Amniotic epithelial cell (primary cell): ENCODE measurements around the gene CFAP100.
A peak's percentile ranks its signal among the peaks of the same experiment; 100 is the strongest.

Source experiments
- DNase-seq: peaks from one replicate; pipeline ENCODE4 v3.0.0-alpha.2; 2010; ENCODE audit warnings: low read depth

CFAP100 gene

DNA sequence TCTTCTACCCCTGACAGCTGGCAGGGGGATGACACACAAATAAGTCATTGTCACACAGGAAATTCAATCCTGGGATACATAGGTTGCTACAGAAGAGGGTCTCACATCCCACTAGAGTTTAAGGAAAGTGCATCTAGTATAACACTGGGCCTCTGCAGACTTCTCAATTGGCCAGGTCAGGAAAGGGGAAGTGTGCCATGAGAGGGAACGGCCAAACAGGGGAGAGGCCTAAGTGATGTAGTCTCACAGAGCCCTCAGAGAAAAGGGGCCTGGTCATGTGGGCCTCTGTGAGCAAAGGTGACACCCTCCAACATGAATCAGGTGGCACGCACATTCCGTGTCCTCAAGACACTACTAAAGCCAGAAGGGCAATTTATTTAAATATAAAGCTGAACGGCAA lies 69.8 kb downstream of the CFAP100 start:
- no peak for DNase-seq

DNA sequence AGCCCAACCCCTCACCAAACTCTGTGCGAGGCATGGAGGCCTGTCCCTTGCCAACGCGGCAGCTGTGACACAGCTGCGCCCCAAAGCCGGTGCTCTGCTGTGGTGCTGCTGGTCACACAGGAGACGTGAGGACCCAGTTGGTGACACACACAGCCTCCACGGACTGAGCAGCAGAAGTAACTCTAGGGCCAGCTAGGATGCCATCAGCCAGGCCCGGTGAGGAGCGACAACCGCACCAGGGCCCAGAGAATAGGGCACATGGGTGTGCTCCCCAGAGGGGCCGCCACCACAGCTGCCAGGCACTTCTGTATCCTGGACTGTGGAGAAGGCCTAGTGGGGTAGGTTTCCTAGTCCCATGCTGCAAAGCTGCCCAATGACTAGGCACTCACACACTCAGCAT lies 70.3 kb downstream of the CFAP100 start:
- DNase-seq = no peak

DNA sequence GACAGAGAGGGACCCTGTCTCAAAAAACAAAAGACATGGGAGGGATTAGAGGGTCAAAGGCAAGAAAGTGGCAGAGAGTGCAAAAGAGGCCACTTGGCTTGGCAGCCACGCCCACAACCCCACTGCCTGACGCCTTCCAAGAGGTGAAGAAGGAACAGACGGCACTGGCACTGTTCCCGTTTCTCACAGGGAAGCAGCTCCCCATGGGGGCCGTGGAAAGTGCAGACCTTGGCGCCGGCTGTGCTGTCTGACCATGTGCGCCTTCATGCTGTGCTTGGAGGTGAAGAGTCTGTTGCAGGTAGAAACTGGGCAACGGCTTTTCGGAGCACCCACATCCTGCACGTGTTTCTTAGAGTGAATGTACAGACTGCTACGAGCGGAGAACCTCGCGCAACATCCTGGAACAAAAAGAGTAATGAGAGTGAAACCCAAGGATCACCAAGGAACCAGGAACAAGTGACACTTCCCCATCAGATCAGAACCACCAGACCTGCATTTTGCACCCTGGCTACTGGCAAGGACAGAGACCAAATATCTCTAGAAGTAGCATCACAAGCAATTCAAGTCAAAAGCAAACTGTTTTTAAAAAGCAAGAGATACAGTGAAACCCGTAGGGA lies 71.3 kb downstream of the CFAP100 start:
- no peak for DNase-seq

DNA sequence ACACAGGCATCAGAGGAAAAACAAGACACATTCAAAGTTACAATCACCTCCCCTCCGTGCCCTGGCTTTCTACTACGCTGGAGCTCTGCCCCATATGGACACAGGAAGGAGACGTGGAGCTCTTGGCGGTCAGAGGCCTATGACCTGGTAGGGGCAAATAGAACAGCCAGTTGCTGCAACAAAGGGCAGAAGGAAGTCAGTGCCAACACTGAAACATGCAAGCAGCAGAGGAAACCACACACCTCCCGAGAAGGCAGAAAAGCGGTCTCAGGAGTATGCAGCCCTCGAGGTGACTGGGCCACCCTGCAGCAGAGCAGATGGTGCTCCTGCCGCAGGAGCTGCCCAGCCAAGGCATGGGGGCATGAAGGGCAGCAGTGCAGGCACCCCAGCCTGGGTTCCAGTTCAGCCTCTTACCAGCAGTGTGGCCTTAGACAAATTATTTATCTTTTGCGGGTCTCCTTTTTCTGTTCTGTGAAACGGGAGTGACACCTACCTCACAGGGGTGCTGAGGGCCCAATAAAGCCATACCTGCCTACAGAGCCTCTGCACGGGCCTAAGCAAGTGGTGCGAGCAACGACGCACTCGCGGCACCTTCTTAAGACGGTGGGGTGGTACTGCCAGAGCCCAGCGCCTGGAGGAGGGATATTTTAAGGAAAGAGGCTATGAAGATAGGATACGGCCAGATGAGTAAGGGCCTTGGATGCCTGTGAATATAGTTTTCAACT lies 72.3 kb downstream of the CFAP100 start:
- DNase-seq = no peak

DNA sequence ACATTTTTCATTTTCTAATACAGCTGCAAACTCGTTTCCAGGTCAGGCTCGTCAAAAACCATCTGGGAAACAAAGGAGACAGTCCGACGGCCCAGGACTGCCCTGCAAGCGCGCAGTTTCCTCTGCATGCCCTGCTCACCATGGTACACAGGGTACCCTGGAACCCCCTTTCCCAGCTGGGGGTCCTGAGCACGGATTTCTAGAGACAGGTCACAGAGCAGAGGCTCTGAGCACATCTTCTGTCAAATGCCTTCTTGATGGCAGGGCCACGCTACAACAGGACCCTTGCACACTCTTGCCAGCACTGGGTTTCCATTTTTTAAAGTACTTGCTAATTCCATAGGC lies 72.9 kb downstream of the CFAP100 start:
- no peak for DNase-seq

DNA sequence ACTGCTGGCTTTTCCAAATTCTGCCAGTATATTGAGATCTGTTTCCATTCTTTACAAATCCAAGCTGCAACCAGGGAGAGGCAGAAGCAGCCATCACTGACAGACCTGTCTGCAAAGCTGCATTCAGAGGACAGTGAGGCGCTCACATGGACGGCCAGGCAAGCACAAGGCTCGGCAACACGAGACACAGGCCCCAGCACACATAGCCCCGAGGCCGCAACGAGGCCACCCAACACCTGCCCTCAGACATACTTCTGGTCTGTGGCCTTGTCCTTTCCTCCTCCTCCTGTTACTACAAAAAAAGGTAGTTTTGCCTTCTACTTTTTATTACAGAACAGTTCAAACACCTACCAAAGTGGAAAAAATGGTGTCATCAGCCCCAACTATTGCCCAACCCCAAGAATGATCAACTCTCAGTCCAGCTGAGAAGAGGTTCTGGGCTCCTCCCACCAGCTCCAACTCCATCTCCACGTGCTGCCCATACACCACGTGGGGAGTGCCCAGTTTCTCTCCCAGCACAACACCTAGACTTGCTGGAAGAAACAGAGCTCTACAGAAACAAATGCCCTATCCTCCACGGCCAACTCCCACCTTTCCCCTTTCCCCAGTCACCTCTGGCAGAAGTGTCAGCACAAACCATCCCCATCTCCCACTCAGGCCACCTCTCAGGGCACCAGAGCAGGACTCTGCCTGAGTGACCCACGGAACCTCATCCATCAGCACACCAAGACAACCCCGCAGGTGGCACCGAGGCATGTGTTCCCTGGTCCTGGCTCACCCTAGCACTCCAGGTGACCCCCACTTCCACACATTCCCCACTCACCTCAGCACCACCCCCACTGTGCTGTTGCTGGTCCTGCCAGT lies 73.6 kb downstream of the CFAP100 start:
- peak; percentile 59 for DNase-seq

DNA sequence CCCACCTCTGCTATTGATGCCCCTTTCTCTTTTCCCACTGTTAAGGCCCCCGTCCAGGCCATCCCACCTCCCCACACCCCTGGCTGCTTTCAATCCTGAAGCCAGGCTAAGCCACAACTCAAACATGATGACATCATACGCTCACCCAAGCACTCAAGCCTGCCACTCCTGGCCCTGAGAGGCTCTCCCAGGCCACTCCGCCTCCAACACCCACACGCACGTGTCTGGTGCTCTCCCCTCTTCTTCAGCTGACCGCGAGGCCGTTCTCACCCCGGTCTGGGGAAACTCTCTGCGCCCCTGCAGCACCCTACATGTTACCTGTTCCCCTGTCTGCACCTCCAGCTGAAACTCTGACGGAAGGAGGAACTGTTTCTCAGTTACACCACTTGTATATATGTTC lies 74.8 kb downstream of the CFAP100 start:
- DNase-seq = no peak

DNA sequence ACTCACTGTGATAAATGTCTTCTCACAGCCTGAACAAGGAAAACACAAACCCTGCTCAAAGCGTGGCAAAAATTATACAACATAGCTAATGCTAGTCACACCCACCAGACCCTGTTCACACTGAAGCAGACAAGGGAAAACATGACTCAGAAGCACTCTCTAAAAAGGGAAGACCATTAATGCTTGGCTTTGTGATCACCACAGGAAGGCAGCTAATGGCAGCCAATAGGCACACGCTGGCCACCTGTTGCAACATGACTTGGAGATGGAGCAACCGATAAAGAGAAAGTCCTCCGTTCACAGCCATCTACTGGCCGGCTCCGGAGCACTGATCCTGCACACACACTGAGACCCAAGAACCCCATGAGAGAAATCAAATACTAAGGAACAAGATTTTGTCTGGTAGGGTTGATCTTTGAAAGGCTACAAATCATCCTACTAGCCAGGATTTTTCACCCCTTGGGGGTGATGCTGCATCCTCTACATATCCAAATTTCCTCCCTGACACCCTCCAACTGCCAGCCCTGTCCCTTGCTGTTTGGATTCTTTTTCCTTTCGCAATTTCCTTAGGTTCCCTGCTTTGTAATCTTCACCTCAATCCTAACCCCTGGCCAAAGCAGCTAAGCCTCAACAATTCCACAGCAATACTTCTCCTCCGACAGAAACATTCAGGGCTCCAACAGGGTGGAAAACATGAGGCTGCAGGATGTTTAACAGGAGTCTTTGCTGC lies 77.7 kb downstream of the CFAP100 start:
- peak; percentile 92 for DNase-seq

DNA sequence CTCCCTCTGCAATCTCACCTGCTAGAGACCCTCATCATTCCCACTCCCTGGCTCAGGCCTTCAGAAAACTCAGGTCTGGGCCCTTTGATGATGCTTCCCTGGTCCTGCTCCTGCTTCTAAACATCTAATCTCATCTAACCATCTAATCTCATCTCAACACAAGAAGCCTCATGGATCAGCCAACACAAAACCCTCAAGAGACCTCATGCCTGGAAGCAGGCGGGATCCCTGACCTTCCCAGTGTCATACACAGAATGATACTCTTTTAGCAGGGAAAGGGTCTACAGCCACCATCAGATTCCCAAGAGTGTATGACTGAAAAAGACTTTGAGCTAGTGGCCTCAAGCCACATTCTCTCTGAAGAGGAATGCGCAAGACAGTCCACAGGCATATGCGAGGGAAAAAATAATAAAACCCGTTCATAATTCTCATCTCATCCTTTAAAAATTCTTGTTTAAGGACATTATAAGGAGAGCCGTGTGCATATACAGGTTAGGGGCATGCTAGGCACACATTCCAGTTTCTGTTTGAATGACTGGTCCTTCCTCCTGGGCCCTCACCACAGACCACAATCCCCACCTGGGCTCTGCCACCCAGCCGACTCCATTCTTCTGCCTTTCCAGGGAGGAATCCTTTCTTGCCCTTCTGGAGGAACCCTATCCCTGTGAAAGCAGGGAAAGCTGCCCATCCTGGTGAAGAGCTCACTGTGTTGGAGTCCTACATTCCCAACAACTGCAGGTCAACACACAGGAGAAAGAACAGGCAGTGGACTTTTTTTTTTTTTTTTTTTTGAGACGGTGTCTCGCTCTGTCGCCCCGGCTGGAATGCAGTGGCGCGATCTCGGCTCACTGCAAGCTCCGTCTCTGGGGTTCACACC lies 78.8 kb downstream of the CFAP100 start:
- no peak for DNase-seq

DNA sequence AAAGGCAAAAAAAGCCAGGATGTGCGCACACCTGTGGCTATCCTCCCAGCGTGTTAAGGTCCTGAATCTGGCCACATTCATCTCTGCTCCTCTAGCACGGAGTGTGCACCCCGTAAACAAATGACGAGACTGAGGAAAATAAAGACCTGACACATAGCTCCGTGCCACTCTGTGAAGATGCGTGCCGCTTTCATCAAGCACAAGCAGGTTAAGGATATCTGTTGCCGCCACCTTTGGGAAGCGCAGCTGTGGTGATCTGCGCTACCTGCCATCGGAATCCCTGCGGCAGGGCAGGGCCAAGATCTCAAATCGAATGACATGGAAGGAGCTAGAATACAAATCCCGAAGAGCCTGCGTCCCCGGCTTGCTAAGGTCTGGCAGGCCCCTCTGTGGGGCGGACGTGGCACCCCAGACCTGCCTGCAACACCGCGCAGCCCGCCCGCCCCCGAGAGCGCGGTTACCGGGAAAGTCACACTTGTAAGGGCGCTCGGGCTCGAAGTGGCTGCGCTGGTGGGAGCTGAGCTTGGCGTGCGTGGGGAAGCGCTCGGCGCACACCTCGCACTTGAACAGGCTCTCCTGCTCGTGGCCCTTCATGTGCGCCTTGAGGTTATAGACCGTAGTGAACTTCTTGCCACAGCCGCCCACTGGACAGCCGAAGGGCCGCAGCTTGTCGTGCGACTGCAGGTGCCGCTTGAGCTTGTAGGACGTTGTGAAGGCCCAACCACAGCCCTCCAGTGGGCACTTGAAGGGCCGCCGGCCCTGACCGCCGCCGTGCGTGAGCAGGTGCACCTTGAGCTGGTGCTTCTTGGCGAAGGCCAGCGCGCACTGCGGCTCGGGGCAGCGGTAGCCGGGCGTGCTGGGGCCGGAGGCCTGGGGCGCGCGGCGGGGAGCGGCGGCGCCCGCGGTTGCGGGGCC lies 80.0 kb downstream of the CFAP100 start:
- peak; percentile 21 for DNase-seq

DNA sequence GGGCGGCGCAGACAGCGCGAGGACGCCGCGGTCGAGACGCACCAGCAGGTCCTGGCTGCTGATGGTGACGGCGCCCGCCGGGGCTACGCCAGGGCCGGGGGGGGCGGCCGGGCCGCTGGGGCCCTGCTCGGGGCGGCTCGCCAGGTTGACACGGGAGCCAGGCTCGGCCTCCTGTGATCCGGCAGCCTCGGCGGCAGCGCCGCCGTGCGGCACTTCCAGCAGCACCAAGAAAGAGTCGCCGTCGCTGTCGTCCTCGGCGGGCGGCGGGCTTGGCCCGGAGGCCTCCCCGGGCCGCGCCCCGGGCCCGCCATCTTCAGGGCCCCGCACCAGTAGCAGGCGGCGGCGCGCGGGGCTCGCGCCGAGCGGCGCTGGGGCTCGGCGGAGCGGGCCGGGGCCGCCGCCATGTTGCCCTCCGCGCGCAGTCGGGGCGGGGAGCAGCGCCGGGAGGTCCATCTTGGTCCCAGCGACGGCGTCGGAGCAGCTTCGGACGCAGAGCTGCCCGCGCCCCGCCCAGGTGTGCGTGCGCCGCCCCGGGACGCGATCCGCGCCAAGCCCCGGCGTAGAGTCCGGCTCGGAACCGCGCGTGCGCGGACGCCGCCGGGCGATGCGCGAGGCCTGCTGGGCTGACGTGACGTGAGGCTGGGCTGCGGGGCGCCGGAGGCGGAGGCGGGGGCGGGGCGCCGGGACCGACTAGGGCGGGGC lies 80.9 kb downstream of the CFAP100 start, which contains the start of gene ZXDC:
TSS of gene ZXDC (minus strand) at position 479 of the 702 bp plus-strand sequence. CDS start at position 453, 26 bp downstream.
- peak; percentile 88 for DNase-seq

DNA sequence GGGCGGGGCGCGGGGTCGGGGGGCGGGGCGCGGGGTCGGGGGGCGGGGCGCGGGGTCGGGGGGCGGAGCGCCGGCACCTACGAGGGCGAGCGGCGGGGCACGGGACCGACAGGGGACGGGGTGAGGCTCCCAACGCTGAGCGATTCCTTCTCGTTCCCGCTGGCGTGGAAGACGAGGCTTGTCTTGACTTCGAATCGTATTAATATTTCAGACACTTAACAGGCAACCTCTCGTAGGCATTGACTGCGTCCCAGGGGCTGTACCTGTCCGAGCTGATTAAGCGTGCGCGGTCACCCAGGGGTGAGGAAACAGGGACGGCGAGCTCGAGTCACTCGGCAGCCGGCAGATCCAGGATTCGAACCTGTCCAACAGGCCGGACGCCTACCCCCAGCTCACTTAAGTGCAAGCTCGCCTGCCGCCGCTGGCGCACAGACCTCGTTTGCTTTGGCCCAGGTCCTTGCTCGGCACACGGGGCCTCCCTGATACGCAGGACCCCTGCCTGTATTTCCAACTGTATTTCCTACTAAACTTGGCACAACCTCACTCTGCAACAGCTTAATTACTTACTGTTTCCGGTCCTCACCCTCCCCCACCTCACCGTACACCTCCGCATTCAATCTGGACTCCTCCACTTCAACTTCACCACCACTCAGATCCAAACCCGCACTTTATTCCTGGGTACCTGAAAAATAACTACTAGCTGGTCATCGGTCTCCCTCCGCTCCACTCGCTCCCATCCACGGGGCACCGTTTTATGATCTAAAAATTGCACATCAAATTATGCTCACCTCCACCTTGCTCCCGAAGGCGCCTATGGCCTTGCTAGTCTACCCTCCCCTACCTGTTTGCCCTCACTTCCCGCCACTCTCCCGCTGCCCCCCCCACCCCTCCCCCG lies 81.7 kb downstream of the CFAP100 start:
- DNase-seq = peak; percentile 24

DNA sequence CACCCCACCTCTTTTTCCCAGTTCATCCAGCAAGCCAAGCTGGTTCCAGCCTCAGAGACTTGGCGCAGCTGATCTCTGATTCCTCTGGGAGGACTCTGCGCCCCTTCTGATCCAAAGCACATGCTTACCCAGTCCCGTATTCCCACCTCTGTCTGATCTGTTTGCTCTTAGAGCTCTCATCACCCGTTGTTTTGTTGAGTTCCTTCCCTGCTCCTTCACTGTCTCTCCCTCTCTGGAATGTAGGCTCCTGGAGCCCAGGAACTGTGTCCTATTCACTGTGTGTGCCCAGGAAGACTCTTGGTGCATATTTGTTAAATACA lies 82.3 kb downstream of the CFAP100 start:
- DNase-seq = no peak

DNA sequence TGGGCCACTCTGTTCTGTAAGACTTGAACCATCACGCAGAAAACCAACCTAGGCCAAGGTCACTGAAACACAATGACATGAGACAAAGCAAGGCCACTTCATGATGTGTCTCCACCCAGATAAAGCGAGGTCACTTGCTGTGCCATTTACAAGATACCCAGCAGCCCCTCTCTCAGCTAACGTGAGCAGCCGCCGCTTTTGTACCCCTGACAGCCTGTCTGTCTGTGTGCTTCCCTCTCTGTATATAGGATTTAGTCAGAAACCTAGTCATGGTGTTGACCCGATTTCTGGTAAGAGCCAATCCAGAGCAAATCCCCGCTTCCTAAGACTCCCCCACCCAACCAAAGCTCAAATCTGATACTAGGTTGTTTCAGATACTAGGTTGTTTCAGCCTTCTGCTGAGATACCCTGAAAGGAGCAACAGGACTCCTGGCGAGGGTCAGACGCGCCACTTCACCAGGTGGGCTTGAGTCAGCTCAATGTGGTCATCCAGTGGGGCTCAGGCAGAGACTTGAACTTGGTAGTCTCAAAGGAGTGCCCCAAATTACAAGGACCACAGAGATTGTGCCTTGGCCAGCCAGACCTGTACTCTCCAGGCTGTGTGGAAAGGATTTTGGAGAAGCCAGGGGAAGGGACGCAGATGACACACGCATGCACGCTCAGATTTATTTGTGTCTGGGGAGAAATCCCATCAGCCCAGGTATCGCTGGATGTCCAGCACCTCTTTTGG lies 84.0 kb downstream of the CFAP100 start:
- DNase-seq = no peak

DNA sequence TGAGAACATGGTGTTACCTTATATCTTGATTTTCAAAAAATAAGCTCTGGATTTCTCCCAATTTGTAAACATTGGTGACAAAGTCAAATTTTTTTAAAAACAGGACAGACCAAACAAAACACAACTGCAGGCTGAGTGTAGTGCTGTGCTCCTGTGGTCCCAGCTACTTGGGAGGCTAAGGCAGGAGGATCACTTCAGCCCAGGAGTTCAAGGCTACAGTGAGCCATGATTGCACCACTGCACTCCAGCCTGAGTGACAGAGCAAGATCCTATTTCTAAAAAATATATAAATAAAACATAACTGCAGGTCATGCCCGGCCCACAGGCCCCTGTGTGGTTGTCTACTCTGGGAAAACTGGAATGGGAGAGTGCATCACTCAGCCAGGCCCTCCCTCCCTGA lies 84.9 kb downstream of the CFAP100 start:
- no peak for DNase-seq

DNA sequence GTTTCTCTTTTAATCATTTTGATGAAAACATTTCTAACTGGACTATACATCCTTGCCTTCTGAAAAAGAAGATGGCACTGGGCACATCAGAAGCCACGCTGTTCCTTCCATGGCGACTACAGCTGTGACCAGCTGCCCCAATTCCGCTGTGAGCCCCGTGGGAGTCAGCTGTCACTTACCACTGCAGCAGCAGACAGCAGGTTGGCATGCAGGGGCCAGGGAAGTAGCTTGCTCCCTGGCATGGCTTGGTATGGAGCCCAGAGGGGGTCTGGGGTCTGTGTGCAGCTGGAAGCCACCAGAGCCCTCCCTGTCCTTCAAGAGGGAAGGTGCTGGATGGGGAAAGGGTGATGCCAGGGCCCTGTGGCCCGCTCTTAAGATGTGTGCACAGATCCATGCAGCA lies 85.5 kb downstream of the CFAP100 start:
- DNase-seq = no peak

DNA sequence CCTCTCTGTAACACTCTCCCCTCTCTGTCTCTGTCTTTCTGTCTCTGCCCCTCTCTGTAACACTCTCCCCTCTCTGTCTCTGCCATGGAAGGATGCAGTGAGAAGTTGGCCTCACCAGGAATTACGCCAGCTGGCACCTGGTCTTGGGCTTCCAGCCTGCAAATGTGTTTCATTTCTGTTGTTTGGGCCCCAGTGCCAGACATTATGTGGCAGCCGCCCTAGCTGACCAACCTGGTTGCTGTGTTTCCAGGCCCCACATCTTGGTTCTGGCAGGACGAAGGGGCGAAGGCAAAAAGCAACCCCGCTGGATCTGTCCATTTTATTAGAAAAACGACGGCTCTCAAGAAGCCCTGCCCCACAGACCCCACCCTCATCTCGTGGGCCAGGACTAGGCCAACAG lies 86.2 kb downstream of the CFAP100 start:
- no peak for DNase-seq
